K562 (cell line): ENCODE measurements around the gene IFITM2. TPM values are rescaled to one million over a fixed set of nuclear protein-coding genes. Genes with fewer than 3 reads are reported as not detected.

ENCODE experiments used
- E2F3 ChIP-seq: fragments of 250-450 bp; sonication (Bioruptor Pico); IDR thresholded peaks from 2 replicates; pipeline ENCODE4 v1.4.0; 2020; ENCODE audit warnings: mild to moderate bottlenecking
- RBFOX2 ChIP-seq: fragments of 200-400 bp; formaldehyde crosslinking; IDR thresholded peaks from 2 replicates; pipeline ENCODE4 v1.6.1; 2017; ENCODE audit warnings: low read depth, mild to moderate bottlenecking, low read length, moderate library complexity
- RFX7 ChIP-seq: fragments of 250-450 bp; sonication (Bioruptor Pico); IDR thresholded peaks from 2 replicates; pipeline ENCODE4 v1.5.1; 2021; ENCODE audit warnings: mild to moderate bottlenecking
- SMAD4 ChIP-seq: fragments of 250-450 bp; sonication (Bioruptor Pico); conservative IDR thresholded peaks from 2 replicates; pipeline ENCODE4 v1.8.0; 2021; ENCODE audit warnings: inconsistent platforms, mild to moderate bottlenecking, moderate library complexity
- ZNF408 ChIP-seq: fragments of 250-450 bp; sonication (Bioruptor Pico); IDR thresholded peaks from 2 replicates; pipeline ENCODE4 v1.4.0; 2020; ENCODE audit warnings: low read depth, mild to moderate bottlenecking, moderate library complexity
- ZSCAN32 ChIP-seq: fragments of 450-650 bp; formaldehyde crosslinking; IDR thresholded peaks from 2 replicates; pipeline ENCODE4 v1.4.0; 2020; ENCODE audit warnings: mild to moderate bottlenecking, moderate library complexity
- polyA plus RNA-seq, 8 experiments: library from polyadenylated mRNA; depleted of rRNA in 4 of 8; stranded (reverse) in 5 of 8; unstranded in 3 of 8; fragments of >200 nt; fragmentation: Nextera tagmentation in 2 of 8; fragmentation: Illumina TruSeq in 1 of 8; extraction: Ambion mirVana in 2 of 8; extraction: Trizol in 1 of 8; gene quantifications; 2 replicates each; pipeline versions ENCODE4 v1.2.1 to v1.2.3, GENCODE V29; 2011 to 2014; ENCODE audit warnings: inconsistent platforms in 1 of 8, missing spikeins in 1 of 8
- total RNA-seq, 7 experiments: library from RNA; depleted of rRNA in 6 of 7; stranded (reverse); fragments of >200 nt in 6 of 7; fragmentation: Illumina TruSeq in 2 of 7; extraction: Trizol in 2 of 7; gene quantifications; 2 replicates each; pipeline versions ENCODE4 v1.2.1 to v1.2.3, GENCODE V29; 2011 to 2021; ENCODE audit warnings: low replicate concordance in 1 of 7
- TF ChIP-seq, protein P1 (sequence below): sonication (generic); formaldehyde crosslinking; IDR thresholded peaks from 2 replicates; pipeline ENCODE4 v1.8.0; 2022; ENCODE audit warnings: mild to moderate bottlenecking, missing genetic modification reagents
- TF ChIP-seq, protein P2 (sequence below): sonication (generic); formaldehyde crosslinking; IDR thresholded peaks from 2 replicates; pipeline ENCODE4 v1.8.1; 2023; ENCODE audit warnings: mild to moderate bottlenecking, missing genetic modification reagents
- TF ChIP-seq, protein P3 (sequence below): IDR thresholded peaks from 2 replicates; pipeline ENCODE4 v1.6.1; 2014; ENCODE audit warnings: antibody characterized with exemption
- TF ChIP-seq, protein P4 (sequence below): fragments of 450-650 bp; formaldehyde crosslinking; conservative IDR thresholded peaks from 2 replicates; pipeline ENCODE4 v1.4.0; 2022; ENCODE audit warnings: mild to moderate bottlenecking, missing genetic modification characterization

Gene IFITM2
- total and polyA plus RNA-seq, 9 of the 15 experiments (the other 6 are each of a cell fraction or from before 2014, with no cell fraction given), result 52.8 to 4,872 (median 356) TPM

DNA sequence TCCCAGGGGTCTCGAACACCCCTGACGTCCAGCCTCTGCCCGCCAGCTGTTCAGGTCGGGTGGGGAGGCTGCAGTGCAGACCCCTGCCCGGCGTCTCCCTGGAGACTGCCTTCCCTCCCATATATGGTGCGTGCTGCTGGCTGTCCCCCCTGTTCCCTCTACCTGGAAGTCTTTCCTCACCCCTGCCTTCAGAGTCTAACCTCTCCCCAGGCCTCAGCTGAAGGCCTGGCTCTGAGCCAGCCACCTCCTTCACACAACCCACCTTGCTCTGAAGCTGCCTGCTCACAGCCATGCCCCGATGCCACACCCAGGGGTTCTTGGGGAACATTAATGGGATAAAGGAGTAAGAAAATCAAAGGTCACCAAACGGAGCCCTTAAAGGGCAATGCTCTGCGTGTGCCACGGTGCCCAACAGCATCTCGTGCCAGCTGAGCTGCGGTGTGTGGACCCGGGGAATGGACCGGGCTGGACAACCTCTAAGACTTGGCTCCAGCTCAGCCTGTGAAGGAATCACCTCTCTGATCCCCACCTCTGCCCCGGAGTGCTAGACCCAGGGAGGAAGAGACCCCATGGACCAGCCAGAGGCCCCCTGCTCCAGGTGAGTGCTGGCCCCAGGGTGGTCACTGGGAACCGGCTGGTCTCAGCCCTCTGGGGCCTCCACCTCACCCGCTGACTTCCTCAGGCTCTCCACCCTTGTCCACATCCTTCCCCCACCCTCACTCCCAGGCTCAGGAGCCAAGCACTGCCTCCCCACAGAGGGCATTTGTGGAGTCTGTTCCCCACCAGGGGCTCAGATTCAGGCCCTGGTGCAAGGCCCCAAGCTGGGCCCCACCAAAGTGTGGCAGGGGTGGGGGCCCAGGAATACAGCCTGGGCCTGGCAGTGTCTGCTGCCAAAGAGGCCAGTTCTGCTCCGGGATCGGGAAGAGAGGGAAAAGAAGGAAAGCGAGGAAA, 29.3 kb upstream of the IFITM2 start, which contains the start of gene NLRP6 (continued):
- TF ChIP-seq, protein P1, sequence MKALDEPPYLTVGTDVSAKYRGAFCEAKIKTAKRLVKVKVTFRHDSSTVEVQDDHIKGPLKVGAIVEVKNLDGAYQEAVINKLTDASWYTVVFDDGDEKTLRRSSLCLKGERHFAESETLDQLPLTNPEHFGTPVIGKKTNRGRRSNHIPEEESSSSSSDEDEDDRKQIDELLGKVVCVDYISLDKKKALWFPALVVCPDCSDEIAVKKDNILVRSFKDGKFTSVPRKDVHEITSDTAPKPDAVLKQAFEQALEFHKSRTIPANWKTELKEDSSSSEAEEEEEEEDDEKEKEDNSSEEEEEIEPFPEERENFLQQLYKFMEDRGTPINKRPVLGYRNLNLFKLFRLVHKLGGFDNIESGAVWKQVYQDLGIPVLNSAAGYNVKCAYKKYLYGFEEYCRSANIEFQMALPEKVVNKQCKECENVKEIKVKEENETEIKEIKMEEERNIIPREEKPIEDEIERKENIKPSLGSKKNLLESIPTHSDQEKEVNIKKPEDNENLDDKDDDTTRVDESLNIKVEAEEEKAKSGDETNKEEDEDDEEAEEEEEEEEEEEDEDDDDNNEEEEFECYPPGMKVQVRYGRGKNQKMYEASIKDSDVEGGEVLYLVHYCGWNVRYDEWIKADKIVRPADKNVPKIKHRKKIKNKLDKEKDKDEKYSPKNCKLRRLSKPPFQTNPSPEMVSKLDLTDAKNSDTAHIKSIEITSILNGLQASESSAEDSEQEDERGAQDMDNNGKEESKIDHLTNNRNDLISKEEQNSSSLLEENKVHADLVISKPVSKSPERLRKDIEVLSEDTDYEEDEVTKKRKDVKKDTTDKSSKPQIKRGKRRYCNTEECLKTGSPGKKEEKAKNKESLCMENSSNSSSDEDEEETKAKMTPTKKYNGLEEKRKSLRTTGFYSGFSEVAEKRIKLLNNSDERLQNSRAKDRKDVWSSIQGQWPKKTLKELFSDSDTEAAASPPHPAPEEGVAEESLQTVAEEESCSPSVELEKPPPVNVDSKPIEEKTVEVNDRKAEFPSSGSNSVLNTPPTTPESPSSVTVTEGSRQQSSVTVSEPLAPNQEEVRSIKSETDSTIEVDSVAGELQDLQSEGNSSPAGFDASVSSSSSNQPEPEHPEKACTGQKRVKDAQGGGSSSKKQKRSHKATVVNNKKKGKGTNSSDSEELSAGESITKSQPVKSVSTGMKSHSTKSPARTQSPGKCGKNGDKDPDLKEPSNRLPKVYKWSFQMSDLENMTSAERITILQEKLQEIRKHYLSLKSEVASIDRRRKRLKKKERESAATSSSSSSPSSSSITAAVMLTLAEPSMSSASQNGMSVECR (CRISPR knock-in tag), result no peak
- 0 out of 2 replicates have a peak, but pooled peaks have one; percentile 26 for TF ChIP-seq SMAD4
- TF ChIP-seq RBFOX2, result peak; percentile 52
- TF ChIP-seq ZSCAN32 (CRISPR knock-in tag), result 0 out of 2 replicates have a peak, but pooled peaks have one; percentile 10
- no peak for TF ChIP-seq ZNF408 (CRISPR knock-in tag)
- TF ChIP-seq, protein P2, sequence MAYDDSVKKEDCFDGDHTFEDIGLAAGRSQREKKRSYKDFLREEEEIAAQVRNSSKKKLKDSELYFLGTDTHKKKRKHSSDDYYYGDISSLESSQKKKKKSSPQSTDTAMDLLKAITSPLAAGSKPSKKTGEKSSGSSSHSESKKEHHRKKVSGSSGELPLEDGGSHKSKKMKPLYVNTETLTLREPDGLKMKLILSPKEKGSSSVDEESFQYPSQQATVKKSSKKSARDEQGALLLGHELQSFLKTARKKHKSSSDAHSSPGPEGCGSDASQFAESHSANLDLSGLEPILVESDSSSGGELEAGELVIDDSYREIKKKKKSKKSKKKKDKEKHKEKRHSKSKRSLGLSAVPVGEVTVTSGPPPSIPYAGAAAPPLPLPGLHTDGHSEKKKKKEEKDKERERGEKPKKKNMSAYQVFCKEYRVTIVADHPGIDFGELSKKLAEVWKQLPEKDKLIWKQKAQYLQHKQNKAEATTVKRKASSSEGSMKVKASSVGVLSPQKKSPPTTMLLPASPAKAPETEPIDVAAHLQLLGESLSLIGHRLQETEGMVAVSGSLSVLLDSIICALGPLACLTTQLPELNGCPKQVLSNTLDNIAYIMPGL (CRISPR knock-in tag), result no peak
- TF ChIP-seq RFX7 (CRISPR knock-in tag), result no peak
- no peak for TF ChIP-seq E2F3 (CRISPR knock-in tag)
- TF ChIP-seq, protein P3, sequence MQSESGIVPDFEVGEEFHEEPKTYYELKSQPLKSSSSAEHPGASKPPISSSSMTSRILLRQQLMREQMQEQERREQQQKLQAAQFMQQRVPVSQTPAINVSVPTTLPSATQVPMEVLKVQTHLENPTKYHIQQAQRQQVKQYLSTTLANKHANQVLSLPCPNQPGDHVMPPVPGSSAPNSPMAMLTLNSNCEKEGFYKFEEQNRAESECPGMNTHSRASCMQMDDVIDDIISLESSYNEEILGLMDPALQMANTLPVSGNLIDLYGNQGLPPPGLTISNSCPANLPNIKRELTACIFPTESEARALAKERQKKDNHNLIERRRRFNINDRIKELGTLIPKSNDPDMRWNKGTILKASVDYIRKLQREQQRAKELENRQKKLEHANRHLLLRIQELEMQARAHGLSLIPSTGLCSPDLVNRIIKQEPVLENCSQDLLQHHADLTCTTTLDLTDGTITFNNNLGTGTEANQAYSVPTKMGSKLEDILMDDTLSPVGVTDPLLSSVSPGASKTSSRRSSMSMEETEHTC, result no peak
- TF ChIP-seq, protein P4, sequence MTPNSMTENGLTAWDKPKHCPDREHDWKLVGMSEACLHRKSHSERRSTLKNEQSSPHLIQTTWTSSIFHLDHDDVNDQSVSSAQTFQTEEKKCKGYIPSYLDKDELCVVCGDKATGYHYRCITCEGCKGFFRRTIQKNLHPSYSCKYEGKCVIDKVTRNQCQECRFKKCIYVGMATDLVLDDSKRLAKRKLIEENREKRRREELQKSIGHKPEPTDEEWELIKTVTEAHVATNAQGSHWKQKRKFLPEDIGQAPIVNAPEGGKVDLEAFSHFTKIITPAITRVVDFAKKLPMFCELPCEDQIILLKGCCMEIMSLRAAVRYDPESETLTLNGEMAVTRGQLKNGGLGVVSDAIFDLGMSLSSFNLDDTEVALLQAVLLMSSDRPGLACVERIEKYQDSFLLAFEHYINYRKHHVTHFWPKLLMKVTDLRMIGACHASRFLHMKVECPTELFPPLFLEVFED (CRISPR knock-in tag), result no peak
